Muscle layer of duodenum (tissue), 2 donors: ENCODE results near the gene DYNC1LI1.

Experiments used
- H3K27ac ChIP-seq: one replicate; pipeline ENCODE4 v1.7.0; 2013; ENCODE audit warnings: mild to moderate bottlenecking, low read length
- H3K27me3 ChIP-seq: one replicate; pipeline ENCODE4 v1.7.0; 2013; ENCODE audit warnings: low read depth, mild to moderate bottlenecking, control low read depth, low read length
- H3K36me3 ChIP-seq, 2 donors: one replicate each; pipeline ENCODE4 v1.7.0; 2013; ENCODE audit warnings: low read length in 2 of 2, control low read depth in 1 of 2, mild to moderate bottlenecking in 1 of 2; ENCODE audit not compliant: insufficient read depth in 2 of 2, control insufficient read depth in 1 of 2
- H3K4me1 ChIP-seq, 2 donors: one replicate each; pipeline ENCODE4 v1.7.0; 2013; ENCODE audit warnings: low read length in 2 of 2, mild to moderate bottlenecking in 2 of 2, control low read depth in 1 of 2, moderate library complexity in 1 of 2; ENCODE audit not compliant: insufficient read depth in 2 of 2, control insufficient read depth in 1 of 2
- H3K4me3 ChIP-seq, 2 donors: one replicate each; pipeline ENCODE4 v1.7.0; 2013; ENCODE audit warnings: low read length in 2 of 2, low read depth in 1 of 2, mild to moderate bottlenecking in 1 of 2
- H3K9me3 ChIP-seq, 2 donors: one replicate each; pipeline ENCODE4 v1.7.0; 2013; ENCODE audit warnings: low read length in 2 of 2, control low read depth in 1 of 2, mild to moderate bottlenecking in 1 of 2; ENCODE audit not compliant: control insufficient read depth in 1 of 2
- donor health status: healthy.

DYNC1LI1 gene

GRCh38 chr3:32557640-32558352 is 12.9 kb downstream of the DYNC1LI1 start:
- no peaks in the 10 kb centered on the region for H3K9me3 ChIP-seq
- no peaks in the 10 kb centered on the region for H3K27me3 ChIP-seq
- H3K4me3 ChIP-seq: no peak overlapping the region
- peaks cover 0 to 3% of the 10 kb centered on the region in 2 donors for H3K36me3 ChIP-seq
- H3K4me1 ChIP-seq: no peaks in the 10 kb centered on the region
- no peak overlapping the region for H3K27ac ChIP-seq

- no peaks in the 10 kb centered on the region for H3K9me3 ChIP-seq
- H3K4me3 ChIP-seq: no peak overlapping the region
- peaks cover 0 to 3% of the 10 kb centered on the region in 2 donors for H3K36me3 ChIP-seq
- no peaks in the 10 kb centered on the region for H3K4me1 ChIP-seq
- no peaks in the 10 kb centered on the region for H3K27me3 ChIP-seq
- no peak overlapping the region for H3K27ac ChIP-seq
These were observed 14.3 kb downstream of the DYNC1LI1 start for GRCh38 chr3:32556332-32556731.

- H3K36me3 ChIP-seq: no peaks in the 10 kb centered on the region
- no peak overlapping the region for H3K4me3 ChIP-seq
- no peaks in the 10 kb centered on the region for H3K9me3 ChIP-seq
- H3K27ac ChIP-seq: no peak overlapping the region
- no peaks in the 10 kb centered on the region for H3K27me3 ChIP-seq
- no peaks in the 10 kb centered on the region for H3K4me1 ChIP-seq
These were observed 16.7 kb downstream of the DYNC1LI1 start for GRCh38 chr3:32553973-32554372.

- H3K27ac ChIP-seq: no peak overlapping the region
- H3K4me1 ChIP-seq: no peaks in the 10 kb centered on the region
- no peaks in the 10 kb centered on the region for H3K27me3 ChIP-seq
- H3K36me3 ChIP-seq: no peaks in the 10 kb centered on the region
- H3K9me3 ChIP-seq: no peaks in the 10 kb centered on the region
- H3K4me3 ChIP-seq: no peak overlapping the region
These were observed 17.2 kb downstream of the DYNC1LI1 start for GRCh38 chr3:32553459-32553858.

- no peaks in the 10 kb centered on the region for H3K36me3 ChIP-seq
- H3K4me3 ChIP-seq: no peak overlapping the region
- no peak overlapping the region for H3K27ac ChIP-seq
- H3K27me3 ChIP-seq: no peaks in the 10 kb centered on the region
- no peaks in the 10 kb centered on the region for H3K9me3 ChIP-seq
- no peaks in the 10 kb centered on the region for H3K4me1 ChIP-seq
These were observed 18.6 kb downstream of the DYNC1LI1 start for GRCh38 chr3:32552013-32552412.

GRCh38 chr3:32551496-32551895 is 19.2 kb downstream of the DYNC1LI1 start:
- H3K4me3 ChIP-seq: no peak overlapping the region
- no peak overlapping the region for H3K27ac ChIP-seq
- no peaks in the 10 kb centered on the region for H3K27me3 ChIP-seq
- H3K9me3 ChIP-seq: no peaks in the 10 kb centered on the region
- no peaks in the 10 kb centered on the region for H3K36me3 ChIP-seq
- H3K4me1 ChIP-seq: no peaks in the 10 kb centered on the region

- no peaks in the 10 kb centered on the region for H3K4me1 ChIP-seq
- H3K27ac ChIP-seq: no peak overlapping the region
- no peak overlapping the region for H3K4me3 ChIP-seq
- H3K9me3 ChIP-seq: no peaks in the 10 kb centered on the region
- H3K36me3 ChIP-seq: no peaks in the 10 kb centered on the region
- H3K27me3 ChIP-seq: no peaks in the 10 kb centered on the region
These were observed 19.6 kb downstream of the DYNC1LI1 start for GRCh38 chr3:32551087-32551486.

- Histone ChIP-seq H3K27ac (no peak overlapping the region), H3K9me3 (no peaks in the 10 kb centered on the region), H3K36me3 (peaks cover 0 to 3% of the 10 kb centered on the region in 2 donors)
These were observed 25.4 kb downstream of the DYNC1LI1 start for GRCh38 chr3:32545305-32545704.

GRCh38 chr3:32544894-32545293 is 25.8 kb downstream of the DYNC1LI1 start:
- H3K4me1 ChIP-seq: peaks cover 0 to 13% of the 10 kb centered on the region in 2 donors
- peaks cover 0 to 3% of the 10 kb centered on the region in 2 donors for H3K36me3 ChIP-seq
- no peaks in the 10 kb centered on the region for H3K9me3 ChIP-seq
- H3K27ac ChIP-seq: no peak overlapping the region
- no peaks in the 10 kb centered on the region for H3K27me3 ChIP-seq
- no peak overlapping the region for H3K4me3 ChIP-seq

More at GRCh38 chr3:32545305-32545704, 25.4 kb downstream of the DYNC1LI1 start:
- Histone ChIP-seq H3K4me1 (peaks cover 0 to 13% of the 10 kb centered on the region in 2 donors), H3K27me3 (no peaks in the 10 kb centered on the region), H3K4me3 (no peak overlapping the region)

GRCh38 chr3:32542807-32543206 is 27.9 kb downstream of the DYNC1LI1 start:
- Histone ChIP-seq H3K27me3 (no peaks in the 10 kb centered on the region), H3K36me3 (peaks cover 0 to 3% of the 10 kb centered on the region in 2 donors), H3K27ac (no peak overlapping the region), H3K4me3 (no peak overlapping the region), H3K9me3 (no peaks in the 10 kb centered on the region), H3K4me1 (peaks cover 0 to 13% of the 10 kb centered on the region in 2 donors)

- no peak overlapping the region for H3K27ac ChIP-seq
- peaks cover 0 to 13% of the 10 kb centered on the region in 2 donors for H3K4me1 ChIP-seq
- H3K36me3 ChIP-seq: peaks cover 0 to 3% of the 10 kb centered on the region in 2 donors
- H3K27me3 ChIP-seq: no peaks in the 10 kb centered on the region
- H3K9me3 ChIP-seq: no peaks in the 10 kb centered on the region
- H3K4me3 ChIP-seq: no peak overlapping the region
These were observed 29.8 kb downstream of the DYNC1LI1 start for GRCh38 chr3:32540899-32541298.

- H3K9me3 ChIP-seq: no peaks in the 10 kb centered on the region
- no peak overlapping the region for H3K27ac ChIP-seq
- H3K4me1 ChIP-seq: peaks cover 0 to 3% of the 10 kb centered on the region in 2 donors
- H3K27me3 ChIP-seq: no peaks in the 10 kb centered on the region
- peaks cover 15 to 22% of the 10 kb centered on the region in 2 donors for H3K36me3 ChIP-seq
- no peak overlapping the region for H3K4me3 ChIP-seq
These were observed 38.2 kb downstream of the DYNC1LI1 start for GRCh38 chr3:32532434-32532833.
